Cardiac fibroblast (primary cell): ENCODE results near the gene C1orf167.
A peak's percentile ranks its signal among the peaks of the same experiment; 100 is the strongest.

ENCODE experiments used
- DNase-seq, 2 donors: peaks; one replicate each; pipeline versions ENCODE4 v3.0.0 to v3.0.0-alpha.2; 2010; ENCODE audit warnings: low read depth in 2 of 2
- H3K4me3 ChIP-seq, 2 donors: replicated peaks in 1 of 2; 1 replicate in 1 of 2; 2 replicates in 1 of 2; pipeline ENCODE4 v1.5.1; 2011; ENCODE audit warnings: low read depth in 2 of 2, low read length in 2 of 2, mild to moderate bottlenecking in 2 of 2, moderate library complexity in 1 of 2
- TF ChIP-seq, protein P1 (sequence below): IDR thresholded peaks from one replicate; pipeline ENCODE4 v1.5.1; 2011; ENCODE audit warnings: low read depth, mild to moderate bottlenecking, low read length, inconsistent platforms

The C1orf167 gene

DNA sequence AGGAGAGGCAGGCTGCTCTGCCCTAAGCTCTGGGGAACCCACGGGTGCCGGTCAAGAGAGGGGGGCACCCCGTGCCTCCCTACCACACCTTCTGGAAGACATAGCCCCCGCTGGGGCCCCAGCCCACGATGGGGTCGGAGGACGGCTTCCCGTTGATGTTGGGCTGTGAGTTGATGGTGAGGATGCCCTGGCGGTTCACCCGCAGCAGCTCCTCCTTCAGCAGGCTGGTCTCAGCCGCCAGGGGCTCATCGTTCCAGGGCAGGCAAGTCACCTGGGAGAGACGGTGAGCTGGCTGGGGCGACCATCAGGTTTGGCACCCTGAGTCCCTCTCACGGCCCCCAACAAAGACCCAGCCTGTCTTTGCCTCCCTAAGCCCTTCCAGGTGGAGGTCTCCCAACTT, 31.8 kb downstream of the C1orf167 start:
- TF ChIP-seq, protein P1, sequence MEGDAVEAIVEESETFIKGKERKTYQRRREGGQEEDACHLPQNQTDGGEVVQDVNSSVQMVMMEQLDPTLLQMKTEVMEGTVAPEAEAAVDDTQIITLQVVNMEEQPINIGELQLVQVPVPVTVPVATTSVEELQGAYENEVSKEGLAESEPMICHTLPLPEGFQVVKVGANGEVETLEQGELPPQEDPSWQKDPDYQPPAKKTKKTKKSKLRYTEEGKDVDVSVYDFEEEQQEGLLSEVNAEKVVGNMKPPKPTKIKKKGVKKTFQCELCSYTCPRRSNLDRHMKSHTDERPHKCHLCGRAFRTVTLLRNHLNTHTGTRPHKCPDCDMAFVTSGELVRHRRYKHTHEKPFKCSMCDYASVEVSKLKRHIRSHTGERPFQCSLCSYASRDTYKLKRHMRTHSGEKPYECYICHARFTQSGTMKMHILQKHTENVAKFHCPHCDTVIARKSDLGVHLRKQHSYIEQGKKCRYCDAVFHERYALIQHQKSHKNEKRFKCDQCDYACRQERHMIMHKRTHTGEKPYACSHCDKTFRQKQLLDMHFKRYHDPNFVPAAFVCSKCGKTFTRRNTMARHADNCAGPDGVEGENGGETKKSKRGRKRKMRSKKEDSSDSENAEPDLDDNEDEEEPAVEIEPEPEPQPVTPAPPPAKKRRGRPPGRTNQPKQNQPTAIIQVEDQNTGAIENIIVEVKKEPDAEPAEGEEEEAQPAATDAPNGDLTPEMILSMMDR = no peak
- no peak for DNase-seq
- no peak overlapping the region for H3K4me3 ChIP-seq

DNA sequence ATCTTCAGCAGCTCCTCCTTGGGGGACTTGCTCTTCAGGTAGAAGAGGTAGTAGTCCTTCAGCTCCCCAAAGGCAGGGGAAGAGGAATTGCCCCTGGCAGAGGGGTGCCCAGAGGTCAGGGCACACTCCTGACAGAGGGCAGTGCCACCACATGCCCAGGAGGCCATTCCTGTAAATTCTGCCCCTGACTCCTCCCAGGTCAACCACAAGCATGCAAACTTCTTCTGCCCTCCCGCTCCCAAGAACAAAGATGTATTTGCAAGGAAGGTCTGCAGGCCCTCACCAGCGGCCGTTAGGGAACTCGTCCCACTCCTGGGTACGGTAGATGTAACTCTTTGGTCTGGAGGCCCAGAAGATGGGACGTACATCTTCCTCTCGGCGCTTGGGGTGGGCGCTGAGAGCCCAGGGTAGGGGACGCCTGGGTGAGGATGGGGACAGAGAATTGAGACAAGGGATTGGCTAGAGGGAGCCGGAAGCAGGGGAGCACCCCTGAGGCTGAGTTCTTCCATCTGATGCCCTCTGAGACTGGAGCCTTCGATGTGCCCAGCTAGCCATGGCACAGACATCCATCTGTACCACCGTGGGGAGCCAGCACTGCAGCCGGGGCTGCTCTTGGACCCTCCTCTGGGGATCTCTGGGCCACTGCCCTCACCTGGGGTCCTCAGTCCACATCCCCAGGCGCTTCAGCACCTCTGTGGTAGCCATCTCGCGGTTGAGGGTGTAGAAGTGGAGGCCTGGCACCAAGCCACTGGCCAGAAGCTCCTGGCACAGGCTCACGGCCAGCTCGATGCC, 32.6 kb downstream of the C1orf167 start:
- TF ChIP-seq, protein P1 = no peak
- H3K4me3 ChIP-seq = no peak overlapping the region
- no peak for DNase-seq

DNA sequence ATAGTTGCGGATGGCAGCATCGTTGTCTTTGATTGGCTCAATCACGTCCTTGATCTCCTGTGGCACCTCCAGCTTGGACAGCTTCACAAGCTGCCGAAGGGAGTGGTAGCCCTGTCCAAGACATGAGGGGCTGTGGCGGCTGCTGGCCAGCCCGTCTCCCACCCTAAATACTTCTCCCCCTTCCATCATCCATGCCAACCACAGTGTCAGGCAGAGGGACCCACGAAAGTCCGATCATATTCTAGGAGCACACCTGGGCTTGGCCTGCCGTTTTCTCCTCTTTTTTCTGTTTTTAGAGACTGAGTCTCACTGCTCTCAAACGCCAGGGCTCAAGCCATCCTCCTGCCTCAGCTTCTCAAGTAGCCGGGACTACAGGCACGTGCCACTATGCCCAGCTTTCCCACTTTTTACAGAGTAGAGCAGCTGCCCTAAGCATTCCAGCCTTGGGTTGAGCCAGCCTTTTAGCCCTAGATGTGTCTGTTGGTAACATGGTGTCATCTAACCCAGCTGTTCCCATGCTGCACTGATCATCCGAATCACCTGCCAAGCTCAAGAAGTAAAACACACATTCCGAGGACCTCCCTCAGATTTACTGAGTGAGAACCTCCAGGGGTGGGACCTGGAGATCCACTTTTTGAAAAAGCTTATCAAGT, 33.4 kb downstream of the C1orf167 start:
- TF ChIP-seq, protein P1 = no peak
- no peak for DNase-seq
- no peak overlapping the region for H3K4me3 ChIP-seq

DNA sequence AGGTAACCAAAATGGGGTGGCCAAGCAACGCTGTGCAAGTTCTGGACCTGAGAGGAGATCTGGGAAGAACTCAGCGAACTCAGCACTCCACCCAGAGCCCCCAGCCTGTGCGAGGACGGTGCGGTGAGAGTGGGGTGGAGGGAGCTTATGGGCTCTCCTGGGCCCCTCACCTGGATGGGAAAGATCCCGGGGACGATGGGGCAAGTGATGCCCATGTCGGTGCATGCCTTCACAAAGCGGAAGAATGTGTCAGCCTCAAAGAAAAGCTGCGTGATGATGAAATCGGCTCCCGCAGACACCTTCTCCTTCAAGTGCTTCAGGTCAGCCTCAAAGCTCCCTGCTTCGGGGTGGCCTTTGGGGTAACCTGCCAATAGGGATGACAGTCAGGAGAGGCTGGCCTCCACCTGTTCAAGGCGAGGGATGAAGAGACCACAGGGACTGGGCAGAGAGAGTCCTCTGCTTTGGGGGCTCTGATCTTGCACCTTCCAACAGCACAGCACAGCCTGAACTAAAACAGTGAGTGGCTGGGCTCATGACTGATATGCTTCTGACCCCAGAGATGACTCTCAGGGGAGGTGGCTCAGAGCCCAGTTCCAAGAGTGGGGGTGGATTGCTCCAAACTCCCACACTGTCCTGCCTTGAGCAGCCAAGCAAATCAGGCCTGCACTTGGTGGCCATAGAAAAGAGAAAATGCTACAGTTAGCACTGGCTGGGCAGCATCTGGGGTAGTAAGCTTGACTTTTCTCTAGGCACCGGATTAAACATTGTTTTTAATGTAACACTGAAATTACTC, 34.2 kb downstream of the C1orf167 start:
- TF ChIP-seq, protein P1 = no peak

DNA sequence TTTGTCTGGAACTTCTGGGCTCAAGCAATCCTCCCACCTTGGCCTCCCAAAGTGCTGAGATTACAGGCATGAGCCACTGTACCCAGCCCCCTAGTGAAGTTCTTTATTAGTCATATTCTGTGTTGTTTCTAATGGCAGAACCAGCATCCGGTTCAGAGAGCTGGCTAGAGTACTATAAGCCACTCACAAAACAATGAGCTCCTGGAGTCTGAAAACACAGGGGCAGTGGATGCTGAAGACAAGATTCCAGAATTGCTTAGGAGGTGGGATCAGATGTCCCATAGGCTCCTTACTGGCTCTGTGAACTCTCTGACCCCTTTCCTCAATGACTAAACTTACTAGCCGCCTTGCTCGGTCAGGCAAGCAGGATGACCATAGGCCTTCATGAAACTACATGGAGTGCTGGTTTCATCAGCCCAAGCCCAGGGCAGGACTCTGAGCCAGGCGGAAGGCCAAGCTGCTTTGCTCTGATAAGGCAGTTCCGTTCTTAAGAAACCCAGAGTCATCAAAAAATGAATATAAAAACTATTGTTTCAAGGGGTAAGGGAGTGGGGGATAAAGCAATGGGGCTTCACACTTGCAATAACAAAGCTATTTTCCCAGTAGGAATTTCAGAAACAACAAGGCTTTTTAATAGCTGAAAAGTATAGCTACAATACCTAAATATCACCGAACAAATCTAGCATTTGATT, 35.7 kb downstream of the C1orf167 start:
- TF ChIP-seq, protein P1 = no peak
- no peak overlapping the region for H3K4me3 ChIP-seq
- peak; percentile 87 to 97 for DNase-seq

More for the DNA sequence above, 34.2 kb downstream of the C1orf167 start:
- no peak overlapping the region for H3K4me3 ChIP-seq
- peak; percentile 30 to 55 for DNase-seq

DNA sequence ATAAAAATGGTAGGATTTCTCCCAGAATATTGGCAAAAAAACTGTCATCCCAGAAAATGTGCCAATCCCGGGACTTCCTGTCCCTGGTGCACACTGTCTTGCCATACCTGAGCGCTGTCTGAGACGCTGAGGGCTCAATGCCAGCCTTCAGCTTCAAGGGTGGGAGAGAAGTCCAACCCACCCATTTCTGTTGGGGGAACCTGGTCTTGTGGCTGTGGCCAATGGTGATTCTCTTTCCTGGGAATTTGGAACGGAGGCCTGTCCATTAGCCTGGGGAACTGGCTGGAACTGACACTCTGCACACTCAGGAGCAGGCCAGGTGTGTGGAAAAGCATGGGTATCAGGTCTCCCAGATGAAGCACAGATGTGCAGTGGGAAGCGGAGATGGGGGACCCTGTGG, 37.1 kb downstream of the C1orf167 start:
- no peak overlapping the region for H3K4me3 ChIP-seq
- TF ChIP-seq, protein P1 = no peak
- DNase-seq = no peak
